ENCODE measurements around the gene CRABP1.

DNA sequence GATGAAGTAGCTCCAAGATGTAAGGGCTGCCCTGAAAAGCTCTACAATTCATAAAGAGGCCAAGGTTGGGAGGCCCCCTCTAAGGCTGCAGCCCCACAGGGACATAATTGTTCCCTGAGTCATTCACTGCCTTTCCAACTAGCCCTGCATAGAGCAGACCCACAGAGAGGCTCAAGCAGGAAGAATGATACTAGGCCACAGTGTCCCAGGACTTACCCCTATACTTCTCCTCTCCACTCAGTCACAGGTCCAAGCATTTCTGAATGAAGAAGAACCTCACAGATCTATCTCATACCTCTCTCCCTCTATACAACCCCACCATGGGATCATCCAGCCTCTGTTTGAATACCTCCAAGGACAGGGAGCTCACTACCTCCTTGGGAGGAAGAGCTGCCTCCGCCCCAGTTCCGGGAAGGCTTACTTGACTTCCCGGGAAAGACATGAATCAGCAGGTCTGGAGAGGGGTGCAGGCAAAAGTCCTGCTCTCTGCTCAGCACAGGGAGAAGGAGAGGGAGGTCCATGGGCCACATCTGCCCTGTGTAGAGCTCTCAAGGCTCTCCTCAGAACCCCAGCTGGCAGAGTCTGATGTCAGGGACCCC lies 33.9 kb upstream of the CRABP1 start:
- TF ChIP-seq, protein P1, sequence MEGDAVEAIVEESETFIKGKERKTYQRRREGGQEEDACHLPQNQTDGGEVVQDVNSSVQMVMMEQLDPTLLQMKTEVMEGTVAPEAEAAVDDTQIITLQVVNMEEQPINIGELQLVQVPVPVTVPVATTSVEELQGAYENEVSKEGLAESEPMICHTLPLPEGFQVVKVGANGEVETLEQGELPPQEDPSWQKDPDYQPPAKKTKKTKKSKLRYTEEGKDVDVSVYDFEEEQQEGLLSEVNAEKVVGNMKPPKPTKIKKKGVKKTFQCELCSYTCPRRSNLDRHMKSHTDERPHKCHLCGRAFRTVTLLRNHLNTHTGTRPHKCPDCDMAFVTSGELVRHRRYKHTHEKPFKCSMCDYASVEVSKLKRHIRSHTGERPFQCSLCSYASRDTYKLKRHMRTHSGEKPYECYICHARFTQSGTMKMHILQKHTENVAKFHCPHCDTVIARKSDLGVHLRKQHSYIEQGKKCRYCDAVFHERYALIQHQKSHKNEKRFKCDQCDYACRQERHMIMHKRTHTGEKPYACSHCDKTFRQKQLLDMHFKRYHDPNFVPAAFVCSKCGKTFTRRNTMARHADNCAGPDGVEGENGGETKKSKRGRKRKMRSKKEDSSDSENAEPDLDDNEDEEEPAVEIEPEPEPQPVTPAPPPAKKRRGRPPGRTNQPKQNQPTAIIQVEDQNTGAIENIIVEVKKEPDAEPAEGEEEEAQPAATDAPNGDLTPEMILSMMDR (IDR thresholded peaks at IDR 0.05; ENCODE audit: insufficient read depth, low read length, poor library complexity, severe bottlenecking): no peak
- no peak for TF ChIP-seq EZH2phosphoT487 (conservative IDR thresholded peaks at IDR 0.05; ENCODE audit: low read length)
